Measurements from ENCODE around the gene PTGER4. TPM values are rescaled to one million over a fixed set of nuclear protein-coding genes. Genes with fewer than 3 reads are reported as not detected.

PTGER4 gene
- total RNA-seq = 39.9 and 40.1 TPM in 2 replicates

DNA sequence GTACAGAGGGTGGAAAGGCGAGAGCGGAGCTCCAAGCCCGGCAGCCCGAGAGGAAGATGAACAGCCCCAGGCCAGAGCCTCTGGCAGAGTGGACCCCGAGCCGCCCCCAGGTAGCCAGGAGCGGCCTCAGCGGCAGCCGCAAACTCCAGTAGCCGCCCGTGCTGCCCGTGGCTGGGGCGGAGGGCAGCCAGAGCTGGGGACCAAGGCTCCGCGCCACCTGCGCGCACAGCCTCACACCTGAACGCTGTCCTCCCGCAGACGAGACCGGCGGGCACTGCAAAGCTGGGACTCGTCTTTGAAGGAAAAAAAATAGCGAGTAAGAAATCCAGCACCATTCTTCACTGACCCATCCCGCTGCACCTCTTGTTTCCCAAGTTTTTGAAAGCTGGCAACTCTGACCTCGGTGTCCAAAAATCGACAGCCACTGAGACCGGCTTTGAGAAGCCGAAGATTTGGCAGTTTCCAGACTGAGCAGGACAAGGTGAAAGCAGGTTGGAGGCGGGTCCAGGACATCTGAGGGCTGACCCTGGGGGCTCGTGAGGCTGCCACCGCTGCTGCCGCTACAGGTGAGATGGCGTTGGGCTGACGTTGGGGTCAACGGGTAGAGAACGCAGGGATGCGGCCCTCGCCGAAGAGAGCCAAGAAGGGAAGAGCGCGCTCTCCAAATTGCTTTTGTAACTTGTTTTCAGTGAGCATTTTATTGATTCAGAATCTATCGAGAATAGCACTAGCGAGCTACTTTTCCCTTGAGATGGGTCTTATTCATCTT is at the start of gene PTGER4:
PTGER4 (plus strand) TSS at position 3 of the 769 bp plus-strand sequence. CDS start 1,079 bp downstream, outside the sequence.

Other genes starting within 250 kb of the PTGER4 start
- gene TTC33, start 76.0 kb downstream of the PTGER4 start, total RNA-seq = 7.3 and 10.3 TPM in 2 replicates
- 57.2 and 64.6 TPM in 2 replicates for gene PRKAA1, start 118.5 kb downstream of the PTGER4 start, total RNA-seq
- gene RPL37, start 155.3 kb downstream of the PTGER4 start, total RNA-seq = 220 and 232 TPM in 2 replicates
- 20.6 and 23.3 TPM in 2 replicates for gene CARD6, start 161.5 kb downstream of the PTGER4 start, total RNA-seq
- gene C7, start 229.6 kb downstream of the PTGER4 start, total RNA-seq = 11,125 and 16,943 TPM in 2 replicates

All from cardiac ventricle fibroblast (primary cell).